Activated T-helper 1 cell treated with Interleukin-2 at 50 U/mL for 16 hours (primary cell): Measurements from ENCODE around the gene TESK2.
"Not testable (repeated sequence)": the region's sequence is repeated elsewhere in the genome, so short reads cannot be mapped to it uniquely, and the experiment has no call there.

Source experiments
- DNase-seq: peaks from one replicate; pipeline ENCODE4 v3.0.0-alpha.2; 2020; ENCODE audit warnings: low read depth

Gene TESK2

GRCh38 chr1:45490626-45491486, at the start of gene TESK2:
Gene TESK2 (minus strand): TSS chr1:45491163. CDS start chr1:45457785, 33,378 bp downstream.
- peak; percentile 94 for DNase-seq

GRCh38 chr1:45536886-45537285, 45.9 kb upstream of the TESK2 start:
- DNase-seq: no peak

- DNase-seq: no peak
Measured at GRCh38 chr1:45535988-45536766, 45.2 kb upstream of the TESK2 start.

- DNase-seq: no peak
Measured at GRCh38 chr1:45531873-45532272, 40.9 kb upstream of the TESK2 start.

- DNase-seq: no peak
Measured at GRCh38 chr1:45530632-45531135, 39.7 kb upstream of the TESK2 start.

- DNase-seq: no peak
Measured at GRCh38 chr1:45526135-45526644, 35.2 kb upstream of the TESK2 start.

- not testable (repeated sequence) for DNase-seq
Measured at GRCh38 chr1:45523975-45524374, 33.0 kb upstream of the TESK2 start.

GRCh38 chr1:45523516-45523915, 32.6 kb upstream of the TESK2 start:
- DNase-seq: not testable (repeated sequence)

- DNase-seq: no peak
Measured at GRCh38 chr1:45522324-45523104, 31.6 kb upstream of the TESK2 start.

GRCh38 chr1:45521413-45522323, 30.7 kb upstream of the TESK2 start, which contains the start of gene PRDX1:
Gene PRDX1 (minus strand): TSS chr1:45521884. CDS start chr1:45519043, 2,841 bp downstream.
- DNase-seq: peak; percentile 92

- DNase-seq: not testable (repeated sequence)
Measured at GRCh38 chr1:45519774-45520173, 28.8 kb upstream of the TESK2 start.

GRCh38 chr1:45518910-45519309, 27.9 kb upstream of the TESK2 start:
- no peak for DNase-seq

GRCh38 chr1:45518366-45518765, 27.4 kb upstream of the TESK2 start:
- not testable (repeated sequence) for DNase-seq

- no peak for DNase-seq
Measured at GRCh38 chr1:45516465-45516864, 25.5 kb upstream of the TESK2 start.

- DNase-seq: no peak
Measured at GRCh38 chr1:45516036-45516435, 25.1 kb upstream of the TESK2 start.

GRCh38 chr1:45513532-45514260, 22.7 kb upstream of the TESK2 start:
- not testable (repeated sequence) for DNase-seq

- peak; percentile 9 for DNase-seq
Measured at GRCh38 chr1:45512641-45513054, 21.7 kb upstream of the TESK2 start.

- DNase-seq: no peak
Measured at GRCh38 chr1:45510972-45511527, 20.1 kb upstream of the TESK2 start.
